Left ventricle myocardium inferior (tissue), 1 donor: ENCODE results near the gene BANP. TPM values are rescaled to one million over a fixed set of nuclear protein-coding genes. Genes with fewer than 3 reads are reported as not detected.
A peak's percentile ranks its signal among the peaks of the same experiment; 100 is the strongest.
"Not testable (repeated sequence)": the region's sequence is repeated elsewhere in the genome, so short reads cannot be mapped to it uniquely, and the experiment has no call there.

Experiments
- DNase-seq: peaks from one replicate; pipeline ENCODE4 v3.0.0-alpha.2; 2020
- H3K27ac ChIP-seq: fragments of 200-600 bp; replicated peaks from 2 replicates; pipeline ENCODE4 v1.8.0; 2021
- H3K27me3 ChIP-seq: fragments of 200-600 bp; 2 replicates; pipeline ENCODE4 v1.8.0; 2021; ENCODE audit warnings: low read depth
- H3K36me3 ChIP-seq: fragments of 200-600 bp; 2 replicates; pipeline ENCODE4 v1.8.0; 2021
- H3K4me1 ChIP-seq: fragments of 200-600 bp; 2 replicates; pipeline ENCODE4 v1.8.0; 2021
- H3K4me3 ChIP-seq: fragments of 200-600 bp; 2 replicates; pipeline ENCODE4 v1.8.0; 2021; ENCODE audit warnings: mild to moderate bottlenecking, moderate library complexity
- H3K9me3 ChIP-seq: fragments of 200-600 bp; replicated peaks from 2 replicates; pipeline ENCODE4 v1.8.0; 2021
- intact Hi-C: fragments of 100-400 bp; cut with micrococcal nuclease; formaldehyde crosslinking; loops from one replicate; pipeline ENCODE4 v1.11.0; 2022
- total RNA-seq: library from RNA; stranded (reverse); fragmentation: NEBNext Ultra II Directional; extraction: Animal tissue kit (Norgen Biotek cat#: 25700); gene quantifications from one replicate; pipeline ENCODE4 v1.2.1, GENCODE V29; 2021
- TF ChIP-seq, protein P1 (sequence below): fragments of 200-600 bp; IDR thresholded peaks from 2 replicates; pipeline ENCODE4 v1.8.0; 2021; ENCODE audit warnings: antibody characterized with exemption, mild to moderate bottlenecking, borderline replicate concordance
- donor health status: DM: no; HTN: yes; CAD: no; lungs with severe emphysema.

BANP gene
- total RNA-seq, 1 donor from 2014 or later = 12.6 TPM

DNA sequence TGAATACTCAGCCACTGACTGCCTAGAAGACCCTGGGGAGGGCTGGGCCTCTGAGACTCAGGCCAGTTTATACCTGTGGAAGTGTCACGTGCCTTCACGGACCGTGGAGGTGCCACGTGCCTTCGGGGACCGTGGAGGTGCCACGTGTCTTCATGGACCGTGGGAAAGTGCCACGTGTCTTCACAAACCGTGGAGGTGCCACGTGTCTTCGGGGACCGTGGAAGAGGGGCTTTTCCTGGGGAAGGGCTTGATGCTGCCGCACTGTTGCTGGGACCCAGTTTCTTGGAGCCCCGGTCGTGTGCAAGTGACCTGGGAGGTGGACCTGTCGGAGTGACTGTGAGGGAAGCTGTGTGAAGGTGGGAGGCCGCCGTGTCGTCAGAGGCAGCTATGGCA, 166.2 kb downstream of the BANP start:
- TF ChIP-seq, protein P1, sequence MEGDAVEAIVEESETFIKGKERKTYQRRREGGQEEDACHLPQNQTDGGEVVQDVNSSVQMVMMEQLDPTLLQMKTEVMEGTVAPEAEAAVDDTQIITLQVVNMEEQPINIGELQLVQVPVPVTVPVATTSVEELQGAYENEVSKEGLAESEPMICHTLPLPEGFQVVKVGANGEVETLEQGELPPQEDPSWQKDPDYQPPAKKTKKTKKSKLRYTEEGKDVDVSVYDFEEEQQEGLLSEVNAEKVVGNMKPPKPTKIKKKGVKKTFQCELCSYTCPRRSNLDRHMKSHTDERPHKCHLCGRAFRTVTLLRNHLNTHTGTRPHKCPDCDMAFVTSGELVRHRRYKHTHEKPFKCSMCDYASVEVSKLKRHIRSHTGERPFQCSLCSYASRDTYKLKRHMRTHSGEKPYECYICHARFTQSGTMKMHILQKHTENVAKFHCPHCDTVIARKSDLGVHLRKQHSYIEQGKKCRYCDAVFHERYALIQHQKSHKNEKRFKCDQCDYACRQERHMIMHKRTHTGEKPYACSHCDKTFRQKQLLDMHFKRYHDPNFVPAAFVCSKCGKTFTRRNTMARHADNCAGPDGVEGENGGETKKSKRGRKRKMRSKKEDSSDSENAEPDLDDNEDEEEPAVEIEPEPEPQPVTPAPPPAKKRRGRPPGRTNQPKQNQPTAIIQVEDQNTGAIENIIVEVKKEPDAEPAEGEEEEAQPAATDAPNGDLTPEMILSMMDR = no peak
- intact Hi-C loops = no loop called here
- Histone ChIP-seq H3K27me3 (peaks cover 20% of the 10 kb centered on the region), H3K4me3 (no peak overlapping the region), H3K9me3 (no peaks in the 10 kb centered on the region), H3K4me1 (no peaks in the 10 kb centered on the region), H3K36me3 (no peaks in the 10 kb centered on the region), H3K27ac (no peak overlapping the region)
- DNase-seq = no peak

DNA sequence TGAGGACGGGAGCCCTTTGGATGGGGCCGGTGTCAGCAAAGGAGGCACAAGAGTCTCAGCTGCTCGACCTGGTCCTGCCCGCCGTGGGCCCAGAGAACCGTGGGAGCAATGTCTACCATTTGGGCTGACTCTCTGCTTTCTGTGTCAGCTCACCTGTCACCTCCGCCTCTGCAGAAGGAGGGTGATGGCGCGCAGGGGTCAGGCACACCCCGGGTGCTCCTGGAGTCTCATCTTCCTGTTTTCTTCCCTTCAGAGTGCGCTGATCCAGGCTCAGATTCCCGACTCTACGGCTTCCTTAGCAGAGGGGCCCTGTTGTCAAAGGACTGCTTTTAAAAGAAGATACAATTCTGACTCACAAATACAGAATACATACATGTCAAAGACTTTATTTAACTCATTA, 167.1 kb downstream of the BANP start:
- Histone ChIP-seq H3K36me3 (no peaks in the 10 kb centered on the region), H3K27ac (peak overlapping the region; percentile 19), H3K9me3 (no peaks in the 10 kb centered on the region), H3K4me3 (no peak overlapping the region), H3K4me1 (no peaks in the 10 kb centered on the region), H3K27me3 (peaks cover 19% of the 10 kb centered on the region)
- TF ChIP-seq, protein P1 = no peak
- intact Hi-C loops = no loop called here
- DNase-seq = no peak

DNA sequence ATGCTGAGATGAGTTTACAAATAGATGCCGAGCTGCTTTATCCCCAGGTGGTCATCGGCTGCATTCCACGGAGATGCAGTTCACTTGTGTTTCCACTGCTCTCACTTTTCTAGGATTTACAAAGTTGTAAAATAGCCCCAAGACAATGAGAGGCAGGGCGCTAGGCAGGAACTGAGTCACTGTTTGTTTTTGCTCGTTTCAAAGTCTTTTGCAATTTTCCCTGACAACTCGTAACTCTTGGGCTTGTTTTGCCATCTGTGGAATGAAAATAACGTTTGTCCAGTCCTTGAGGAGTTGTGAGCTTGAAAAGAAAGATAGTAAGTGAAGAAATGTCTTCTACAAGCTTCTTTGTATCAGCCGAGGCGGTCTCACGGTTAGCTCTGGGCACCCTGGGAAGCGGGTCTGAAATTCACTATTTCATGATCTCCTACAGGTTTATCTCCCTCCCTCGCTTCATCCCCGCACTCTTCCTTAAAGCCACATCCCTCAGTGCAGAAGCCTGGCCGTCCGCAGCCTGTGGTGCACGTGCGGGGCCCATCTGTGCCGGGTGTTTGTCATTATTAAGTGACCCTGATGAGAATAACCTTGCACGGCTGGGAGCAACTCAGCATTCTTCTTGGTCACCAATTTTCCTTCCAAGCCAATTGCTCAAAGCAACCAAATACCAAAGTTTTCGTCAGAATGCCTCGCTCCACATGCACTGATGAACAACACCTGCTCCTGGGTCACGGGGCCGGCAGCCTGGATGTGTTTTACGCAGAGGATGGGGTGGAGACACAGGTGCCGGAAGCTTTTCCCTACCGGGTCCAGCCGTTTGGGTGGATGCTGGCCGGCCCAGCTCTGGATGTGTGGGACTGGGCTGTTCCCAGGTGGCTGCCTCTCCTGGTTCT, 167.9 kb downstream of the BANP start:
- intact Hi-C loops, DNase-seq, H3K9me3 ChIP-seq, H3K4me3 ChIP-seq, H3K4me1 ChIP-seq, H3K36me3 ChIP-seq: not testable (repeated sequence)
- H3K27me3 ChIP-seq = peaks cover 15% of the 10 kb centered on the region
- peak overlapping the region; percentile 55 for H3K27ac ChIP-seq

DNA sequence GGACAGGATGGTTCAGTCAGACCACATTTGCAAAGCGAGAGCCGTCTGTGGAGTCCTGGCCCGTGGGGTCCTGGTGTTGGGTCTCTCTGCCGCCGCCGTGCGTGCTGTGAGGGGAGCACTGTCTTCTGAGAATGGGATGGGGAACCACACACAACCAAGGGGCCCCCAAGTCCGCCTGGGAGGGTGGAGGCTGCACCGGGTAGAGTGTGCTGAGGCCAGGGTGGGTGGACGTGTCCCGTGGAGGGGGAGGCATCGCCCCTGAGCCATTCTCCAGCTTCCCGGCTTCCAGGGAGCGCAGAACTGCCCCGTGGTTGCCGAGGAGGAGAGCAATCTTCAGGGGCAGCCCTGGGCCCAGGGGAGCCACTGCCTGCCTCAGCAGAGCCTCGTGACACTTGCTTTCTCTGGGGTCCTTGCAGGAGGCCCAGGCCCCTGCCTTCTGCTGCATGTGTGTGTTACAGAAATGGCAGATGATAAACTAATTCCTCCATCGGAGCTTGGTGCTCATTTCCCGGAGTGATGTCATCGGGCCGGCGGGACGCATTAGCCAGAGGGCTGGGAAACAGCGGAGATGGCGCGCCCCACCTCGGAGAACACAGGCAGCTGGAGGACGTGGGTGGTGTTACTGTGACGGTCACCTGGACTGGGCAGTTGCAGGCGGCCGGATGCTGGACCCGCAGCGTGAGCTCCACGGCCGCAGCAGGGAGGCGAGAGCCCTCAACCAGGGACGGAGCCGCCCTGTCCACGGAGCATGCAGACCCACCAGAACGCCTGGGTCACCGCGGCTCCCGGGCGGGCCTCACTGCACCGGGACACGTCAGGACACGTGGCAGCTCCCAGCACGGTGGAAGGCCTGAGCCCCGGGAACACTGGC, 168.9 kb downstream of the BANP start:
- H3K9me3 ChIP-seq, H3K4me1 ChIP-seq, H3K4me3 ChIP-seq, H3K36me3 ChIP-seq, DNase-seq, intact Hi-C loops: not testable (repeated sequence)
- Histone ChIP-seq H3K27ac (peak overlapping the region; percentile 55), H3K27me3 (peaks cover 15% of the 10 kb centered on the region)

DNA sequence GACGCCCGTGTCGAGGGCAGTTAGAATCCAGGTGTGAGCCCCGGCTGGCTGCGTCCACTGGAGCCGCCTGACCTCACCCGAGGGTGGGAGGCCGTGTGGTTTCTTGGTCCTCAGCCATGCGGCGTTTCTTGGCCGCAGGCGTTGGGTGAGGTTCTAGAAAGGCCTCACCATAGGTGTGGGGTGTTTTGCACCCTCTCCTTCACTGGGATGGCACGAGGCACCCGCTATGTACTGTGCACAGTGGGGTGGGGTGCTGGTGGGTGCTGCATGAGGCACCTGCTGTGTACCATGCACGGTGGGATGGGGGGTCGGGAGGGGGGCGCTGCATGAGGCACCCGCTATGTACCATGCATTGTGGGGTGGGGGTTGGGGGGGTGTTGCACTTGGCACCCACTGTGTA, 169.6 kb downstream of the BANP start:
- no peaks in the 10 kb centered on the region for H3K36me3 ChIP-seq
- intact Hi-C loops = no loop called here
- H3K4me3 ChIP-seq = no peak overlapping the region
- H3K9me3 ChIP-seq = no peaks in the 10 kb centered on the region
- no peak for DNase-seq
- H3K27me3 ChIP-seq = peaks cover 14% of the 10 kb centered on the region
- TF ChIP-seq, protein P1 = no peak
- H3K4me1 ChIP-seq = no peaks in the 10 kb centered on the region
- no peak overlapping the region for H3K27ac ChIP-seq

DNA sequence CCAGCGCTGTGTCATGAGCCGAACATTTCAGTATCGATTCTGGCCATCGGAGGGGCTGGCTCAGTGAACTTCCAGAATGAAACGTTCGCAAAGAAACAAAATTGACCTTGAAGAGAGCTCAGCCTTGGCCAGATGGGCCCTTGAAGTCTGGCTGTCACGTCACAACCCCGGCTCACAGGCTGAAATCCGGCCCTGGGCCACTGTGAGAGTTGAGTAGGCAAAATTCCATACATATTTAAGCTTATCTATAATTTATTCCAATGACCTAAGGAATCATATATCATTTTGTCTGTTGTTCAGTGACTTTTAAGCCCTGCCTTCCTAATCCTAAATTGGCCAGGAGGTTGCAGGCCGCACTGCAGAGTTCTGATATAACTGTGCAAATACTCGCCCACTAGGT, 170.2 kb downstream of the BANP start:
- H3K4me3 ChIP-seq, H3K9me3 ChIP-seq, H3K27ac ChIP-seq, H3K4me1 ChIP-seq, H3K36me3 ChIP-seq, H3K27me3 ChIP-seq, intact Hi-C loops, DNase-seq: not testable (repeated sequence)
